Activated CD4-positive, alpha-beta T cell treated with anti-CD3 and anti-CD28 coated beads for 24 hours (primary cell): ENCODE measurements around the gene DNM2.
"Not testable (repeated sequence)": the region's sequence is repeated elsewhere in the genome, so short reads cannot be mapped to it uniquely, and the experiment has no call there.

ENCODE experiments used
- DNase-seq, 2 donors: peaks; one replicate each; pipeline ENCODE4 v3.0.0-alpha.2; 2020; ENCODE audit warnings: low read depth in 2 of 2

DNM2 gene

DNA sequence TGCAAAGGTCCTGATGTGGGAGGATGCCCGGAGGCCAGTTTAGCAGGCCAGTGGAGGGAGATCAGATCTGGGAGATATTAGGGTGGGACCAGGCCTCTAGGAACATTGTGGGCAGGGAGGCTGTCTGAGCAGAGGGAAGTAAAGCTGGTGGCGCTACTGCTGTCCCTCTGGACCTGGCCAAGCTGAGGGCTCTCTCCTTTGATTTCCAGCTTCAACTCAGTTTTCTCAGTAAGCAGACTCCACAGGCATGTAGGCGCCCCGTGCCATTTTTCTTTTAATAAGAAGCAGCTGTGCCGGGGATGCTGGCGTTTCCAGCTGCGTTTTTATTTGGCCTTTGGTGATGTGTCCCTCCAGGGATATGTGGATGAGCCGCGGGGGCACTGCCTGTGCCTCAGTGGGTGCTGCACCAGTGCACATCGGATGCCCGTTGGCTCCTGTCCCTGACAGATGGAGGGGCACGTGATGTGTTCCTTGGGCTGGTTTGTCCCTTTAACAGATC is 6.7 kb downstream of the DNM2 start:
- no peak for DNase-seq

DNA sequence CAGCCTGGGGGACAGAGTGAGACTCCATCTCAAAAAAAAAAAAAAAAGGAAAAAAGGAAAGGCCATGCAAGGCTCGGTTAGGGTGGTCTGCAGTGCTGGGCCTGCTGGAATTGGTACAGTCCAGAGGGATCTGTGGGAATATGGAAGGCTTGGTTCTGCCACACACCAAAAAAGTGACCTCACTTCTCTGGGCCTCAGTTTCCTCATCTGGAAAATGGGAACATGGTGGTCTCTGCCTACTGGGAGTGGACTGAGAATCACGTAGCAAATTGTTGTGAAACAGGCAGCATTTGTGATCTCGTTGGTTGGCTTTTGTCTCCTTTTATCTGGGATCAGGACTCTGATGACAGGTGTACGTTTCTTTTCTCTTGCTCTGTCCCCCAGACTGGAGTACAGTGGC is 7.5 kb downstream of the DNM2 start:
- no peak for DNase-seq

GRCh38 chr19:10726268-10726667 is 8.4 kb downstream of the DNM2 start:
- DNase-seq: no peak

GRCh38 chr19:10727685-10728201 is 9.9 kb downstream of the DNM2 start:
- no peak for DNase-seq

DNA sequence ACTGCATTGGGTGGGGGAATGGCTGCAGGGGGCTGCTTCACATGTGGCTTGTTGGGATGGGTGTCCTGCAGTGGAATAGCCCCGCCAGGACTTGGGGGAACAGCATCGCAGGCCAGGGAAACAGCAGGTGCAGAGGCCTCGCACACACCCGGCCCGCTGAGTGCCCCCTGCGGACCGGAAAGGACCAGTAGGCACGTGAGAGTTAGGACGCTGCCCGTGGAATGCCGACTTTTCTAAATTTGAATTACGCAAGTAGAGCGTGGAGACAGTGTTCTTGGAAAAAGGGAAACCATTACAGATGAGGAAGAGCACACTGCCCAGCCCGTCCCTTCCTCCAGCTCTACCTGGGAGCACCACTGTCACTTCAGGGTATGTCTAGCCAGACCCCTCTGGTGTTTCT is 11.5 kb downstream of the DNM2 start:
- DNase-seq: no peak

- DNase-seq: no peak
Observed at GRCh38 chr19:10730932-10731331, 13.1 kb downstream of the DNM2 start.

GRCh38 chr19:10735741-10736140 is 17.9 kb downstream of the DNM2 start:
- DNase-seq: no peak

DNA sequence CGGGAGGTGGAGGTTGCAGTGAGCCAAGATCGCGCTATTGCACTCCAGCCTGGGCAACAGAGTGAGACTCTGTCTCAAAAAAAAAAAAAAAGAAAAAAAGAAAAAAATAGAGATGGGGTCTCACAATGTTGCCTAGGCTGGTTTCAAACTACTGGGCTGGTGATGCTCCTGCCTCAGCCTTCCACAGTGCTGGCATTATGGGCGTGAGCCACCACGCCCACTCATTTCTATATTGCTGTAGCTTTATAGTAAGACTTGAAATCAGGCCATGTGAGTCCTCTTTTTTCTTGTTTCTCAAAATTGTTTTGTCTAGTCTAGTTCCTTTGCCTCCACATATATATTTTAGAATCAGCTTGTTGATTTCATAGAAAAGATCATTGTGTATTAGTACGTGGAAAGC is 18.3 kb downstream of the DNM2 start:
- DNase-seq: no peak

DNA sequence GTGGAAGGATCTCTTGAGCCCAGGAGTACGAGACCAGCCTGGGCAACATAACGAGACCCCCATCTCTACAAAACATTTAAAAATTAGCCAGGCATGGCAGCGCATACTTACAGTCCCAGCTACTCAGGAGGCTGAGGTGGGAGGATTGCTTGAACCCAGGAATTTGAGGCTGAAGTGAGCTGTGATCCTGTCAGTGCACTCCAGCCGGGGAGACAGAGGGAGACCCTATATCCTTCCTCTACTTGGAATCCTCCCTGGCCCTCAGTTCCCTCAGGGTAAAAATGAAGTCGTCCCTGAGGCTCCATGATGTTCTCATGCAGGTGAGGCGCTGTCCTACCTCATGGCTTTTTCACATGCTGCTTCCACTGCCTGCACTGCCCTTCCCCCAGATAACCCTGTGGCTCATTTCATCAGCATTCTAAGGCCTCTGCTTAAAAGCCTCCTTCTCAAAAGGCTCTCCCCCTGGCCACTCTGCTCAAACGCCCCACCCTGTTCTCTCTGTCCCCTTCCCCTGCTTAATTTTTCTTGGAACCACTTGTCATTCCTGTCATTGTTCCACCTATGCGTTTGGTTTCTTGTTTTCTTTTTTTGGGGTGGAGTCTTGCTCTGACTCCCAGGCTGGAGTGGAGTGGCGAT is 19.2 kb downstream of the DNM2 start:
- DNase-seq: no peak

- no peak for DNase-seq
Observed at GRCh38 chr19:10737722-10738121, 19.8 kb downstream of the DNM2 start.

DNA sequence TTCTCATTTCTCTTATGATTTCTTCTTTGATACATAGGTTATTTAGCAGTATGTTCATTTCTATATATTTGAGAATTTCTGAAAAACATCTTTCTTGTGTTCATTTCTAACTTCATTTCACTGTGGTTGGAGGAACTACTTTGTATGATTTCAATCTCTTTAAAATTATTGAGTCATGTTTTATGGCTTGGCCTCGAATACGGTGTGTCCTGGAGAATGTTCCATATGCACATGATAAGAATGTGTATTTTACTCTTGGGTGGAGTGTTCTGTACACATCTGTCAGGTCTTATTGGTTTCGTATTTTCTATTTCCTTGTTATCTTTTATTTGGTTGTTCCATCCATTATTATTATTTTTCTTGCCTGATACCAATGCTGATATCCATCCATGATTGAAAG is 22.9 kb downstream of the DNM2 start:
- no peak for DNase-seq

DNA sequence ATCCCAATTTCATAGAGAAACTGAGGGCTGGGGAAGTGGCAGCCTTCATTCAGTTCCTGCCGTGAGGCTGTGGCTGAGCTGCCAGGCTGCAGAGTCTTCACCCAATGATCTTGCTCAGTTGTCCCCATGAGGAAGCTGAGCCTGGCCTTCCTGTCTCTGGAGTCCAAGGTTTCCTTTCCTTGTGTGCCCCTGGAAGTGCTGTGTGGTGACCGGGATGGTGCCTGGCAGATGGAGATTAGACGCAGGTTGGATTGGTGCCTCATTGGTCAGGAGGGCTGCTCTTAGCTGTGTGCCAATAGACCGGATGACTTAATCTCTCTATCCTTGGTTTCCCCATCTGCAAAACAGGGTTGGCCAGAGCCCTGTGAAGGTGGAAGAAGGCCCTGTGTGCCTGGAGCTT is 24.6 kb downstream of the DNM2 start:
- no peak for DNase-seq

DNA sequence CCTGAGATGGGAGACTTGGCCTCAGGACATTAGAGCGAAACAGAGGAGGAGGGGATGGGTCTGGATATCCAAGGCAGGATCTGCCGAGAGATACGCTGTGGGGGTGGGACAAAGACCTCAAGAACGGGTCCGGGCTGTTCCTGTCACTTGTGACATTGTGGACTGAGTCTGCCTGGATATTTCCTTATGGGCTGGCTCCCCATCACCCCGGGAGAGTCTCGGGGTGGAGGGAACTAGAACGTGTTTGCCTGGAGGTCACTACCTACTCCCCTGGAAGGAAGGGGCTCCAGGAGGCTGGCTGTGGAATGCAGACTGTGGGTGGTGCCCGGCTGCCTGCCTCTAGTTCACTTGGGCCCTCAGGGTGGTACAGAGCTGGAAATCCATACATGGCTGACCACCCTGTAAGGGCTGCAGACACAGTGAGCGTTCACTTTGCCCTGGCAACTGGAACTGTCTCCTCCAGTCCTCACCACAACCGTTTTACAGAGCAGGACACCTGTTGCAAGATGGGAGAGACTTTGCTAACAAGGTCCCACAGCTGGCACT is 26.4 kb downstream of the DNM2 start:
- DNase-seq: no peak

DNA sequence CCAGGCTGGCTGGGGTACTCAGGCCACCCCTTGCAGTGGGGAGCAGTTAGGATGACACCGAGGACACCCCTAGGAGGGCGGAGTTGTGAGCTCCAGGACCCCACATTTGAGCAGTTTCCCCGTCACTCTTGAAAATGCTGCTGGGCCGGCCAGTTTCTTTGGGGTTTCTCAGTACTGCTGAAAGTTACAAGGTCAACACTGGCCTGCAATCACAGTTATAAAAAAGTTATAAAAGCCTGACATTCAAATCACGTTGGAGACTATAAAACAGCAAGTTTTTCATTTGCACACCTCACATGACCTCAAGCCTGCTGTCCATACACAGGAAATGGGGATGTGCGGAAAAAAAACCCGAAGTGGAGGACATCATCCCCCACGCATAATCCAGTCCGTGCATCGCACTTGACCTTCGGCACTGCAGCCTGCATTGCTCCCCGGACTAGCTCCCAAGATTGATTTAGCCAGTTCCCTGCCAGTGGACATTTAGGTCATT is 27.0 kb downstream of the DNM2 start:
- DNase-seq: no peak

- not testable (repeated sequence) for DNase-seq
Observed at GRCh38 chr19:10746437-10746836, 28.6 kb downstream of the DNM2 start.

DNA sequence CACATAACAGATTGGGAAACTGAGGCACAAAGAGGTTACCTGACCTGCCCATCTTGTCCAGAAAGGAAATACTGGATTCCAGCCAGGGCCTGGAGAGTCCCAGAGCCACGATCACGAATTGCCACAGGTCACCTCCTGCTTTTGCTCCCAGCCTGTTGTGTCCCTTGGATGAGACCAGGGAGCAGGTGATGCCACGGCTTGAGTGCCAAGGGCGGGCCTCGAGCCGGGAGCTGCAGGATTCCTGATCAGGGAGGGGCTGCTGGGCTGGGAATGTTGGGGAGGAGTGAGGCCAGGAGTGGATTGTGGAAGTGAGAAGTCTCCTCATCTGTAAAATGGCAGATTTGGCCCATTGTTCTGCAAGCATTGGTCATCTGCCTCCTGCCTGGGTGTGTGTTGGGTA is 29.4 kb downstream of the DNM2 start:
- DNase-seq: no peak

DNA sequence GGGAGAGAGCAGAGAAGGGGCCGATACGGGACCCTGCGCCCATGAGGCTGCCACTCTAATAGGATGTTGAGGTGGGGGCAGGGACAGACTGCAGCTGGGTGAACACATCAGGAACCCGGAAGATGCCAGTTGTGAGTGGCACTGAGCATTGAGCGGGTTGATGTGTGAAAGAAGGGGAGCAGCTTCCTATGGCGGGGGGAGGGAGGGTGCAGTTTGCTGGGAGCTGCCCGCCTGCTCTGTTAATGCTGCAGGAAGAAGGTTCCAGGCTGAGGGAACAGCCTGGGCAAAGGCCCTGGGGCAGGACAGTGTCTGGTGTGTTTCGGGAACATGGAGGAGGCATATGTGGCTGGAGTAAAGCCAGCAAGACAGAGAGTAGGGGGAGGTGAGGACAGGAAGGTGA is 29.8 kb downstream of the DNM2 start:
- DNase-seq: no peak

DNA sequence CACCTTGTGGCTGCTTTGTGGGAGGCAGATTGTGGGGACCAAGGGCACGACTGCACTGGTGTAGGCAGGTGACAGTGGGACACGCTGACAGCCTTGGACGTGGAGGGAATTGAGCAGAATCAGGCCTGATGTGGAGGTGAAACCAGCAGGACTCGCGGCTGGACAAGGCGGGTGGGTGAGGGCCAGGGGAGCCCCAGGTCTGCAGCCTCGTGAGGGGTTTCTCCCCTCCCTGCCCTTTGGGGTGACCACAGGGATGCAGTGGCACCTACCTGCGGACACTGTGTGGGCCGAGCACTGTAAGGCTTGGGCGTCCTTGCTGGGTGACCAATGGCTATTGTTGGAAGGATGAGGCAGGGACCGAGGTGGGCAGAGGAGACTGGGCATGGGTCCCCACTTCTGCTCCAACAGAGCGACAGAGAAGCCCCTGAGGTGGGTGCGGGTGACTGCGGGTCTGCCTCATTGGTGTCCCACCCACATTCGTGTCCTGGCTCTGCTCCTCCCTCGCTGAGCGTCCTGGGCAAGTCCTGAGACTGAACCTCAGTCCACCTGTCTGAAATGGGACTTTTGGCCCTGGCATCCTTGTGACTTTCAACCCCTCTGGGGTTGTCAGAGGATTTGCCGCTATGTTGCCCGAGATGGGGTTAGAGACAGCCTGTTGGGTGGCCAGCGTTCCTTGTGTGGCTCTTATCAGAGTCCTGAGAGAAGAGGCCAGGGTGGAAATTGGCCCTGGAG is 30.5 kb downstream of the DNM2 start:
- no peak for DNase-seq

GRCh38 chr19:10748927-10749434 is 31.1 kb downstream of the DNM2 start:
- no peak for DNase-seq

GRCh38 chr19:10749435-10750384 is 31.8 kb downstream of the DNM2 start:
- DNase-seq: no peak
